CD14-positive monocyte (primary cell): ENCODE data around the gene TAS1R2. TPM values are rescaled to one million over a fixed set of nuclear protein-coding genes. Genes with fewer than 3 reads are reported as not detected.

Experiments used
- DNase-seq, 3 donors: peaks; one replicate each; pipeline ENCODE4 v3.0.0-alpha.2; 2011 to 2022
- H2AFZ ChIP-seq: 2 replicates; pipeline ENCODE4 v1.6.0; 2012; ENCODE audit warnings: mild to moderate bottlenecking, low read depth, low read length, inconsistent platforms; ENCODE audit not compliant: insufficient read depth, poor library complexity, severe bottlenecking
- H3K27ac ChIP-seq, 2 donors: 1 replicate in 1 of 2; 2 replicates in 1 of 2; pipeline ENCODE4 v1.5.1; 2012 to 2013; ENCODE audit warnings: low read length in 2 of 2, control low read depth in 1 of 2, inconsistent platforms in 1 of 2, low read depth in 1 of 2, mild to moderate bottlenecking in 1 of 2
- H3K27me3 ChIP-seq, 2 donors: one replicate each; pipeline versions ENCODE4 v1.6.0 to v1.6.1; 2011 to 2013; ENCODE audit warnings: low read length in 2 of 2; ENCODE audit not compliant: control insufficient read depth in 2 of 2, insufficient read depth in 2 of 2
- H3K36me3 ChIP-seq, 2 donors: replicated peaks in 1 of 2; 1 replicate in 1 of 2; 2 replicates in 1 of 2; pipeline versions ENCODE4 v1.5.1 to v1.6.1; 2012 to 2013; ENCODE audit warnings: low read length in 2 of 2, control low read depth in 1 of 2, inconsistent platforms in 1 of 2, mild to moderate bottlenecking in 1 of 2; ENCODE audit not compliant: insufficient read depth in 2 of 2, control insufficient read depth in 1 of 2
- H3K4me1 ChIP-seq, 2 donors: 1 replicate in 1 of 2; 2 replicates in 1 of 2; pipeline versions ENCODE4 v1.5.1 to v1.6.1; 2012 to 2013; ENCODE audit warnings: low read length in 2 of 2, control low read depth in 1 of 2, inconsistent platforms in 1 of 2, mild to moderate bottlenecking in 1 of 2, moderate library complexity in 1 of 2; ENCODE audit not compliant: insufficient read depth in 2 of 2, control insufficient read depth in 1 of 2
- H3K4me2 ChIP-seq: replicated peaks from 2 replicates; pipeline ENCODE3; 2012; ENCODE audit warnings: low read length, moderate library complexity, mild to moderate bottlenecking; ENCODE audit not compliant: poor library complexity, severe bottlenecking; ENCODE audit errors: extremely low read depth
- H3K4me3 ChIP-seq, 3 experiments: fragments of 200-600 bp in 1 of 3; sonication (generic) in 1 of 3; replicated peaks in 1 of 3; 1 replicate in 2 of 3; 2 replicates in 1 of 3; pipeline ENCODE4 v1.5.1; 2011 to 2013; ENCODE audit warnings: low read length in 3 of 3, mild to moderate bottlenecking in 3 of 3, control low read depth in 2 of 3, low read depth in 2 of 3, inconsistent platforms in 1 of 3, moderate library complexity in 1 of 3
- H3K79me2 ChIP-seq: 2 replicates; pipeline ENCODE4 v1.6.0; 2012; ENCODE audit warnings: mild to moderate bottlenecking, control low read depth, inconsistent platforms, low read length, moderate library complexity; ENCODE audit not compliant: insufficient read depth
- H3K9ac ChIP-seq: 2 replicates; pipeline ENCODE4 v1.6.0; 2017; ENCODE audit warnings: low read length, mild to moderate bottlenecking; ENCODE audit not compliant: insufficient read depth, poor library complexity, severe bottlenecking
- H3K9me3 ChIP-seq, 2 donors: replicated peaks in 1 of 2; 1 replicate in 1 of 2; 2 replicates in 1 of 2; pipeline versions ENCODE4 v1.5.1 to v1.6.1; 2012 to 2013; ENCODE audit warnings: low read length in 2 of 2, control low read depth in 1 of 2; ENCODE audit not compliant: control insufficient read depth in 1 of 2, insufficient read depth in 1 of 2
- H4K20me1 ChIP-seq: 2 replicates; pipeline ENCODE4 v1.6.0; 2012; ENCODE audit warnings: mild to moderate bottlenecking, low read length, control low read depth, moderate library complexity; ENCODE audit not compliant: insufficient read depth
- H3K27ac Mint-ChIP-seq, 7 donors: one replicate each; pipeline ENCODE4 v1.8.0; 2020; ENCODE audit warnings: mild to moderate bottlenecking in 7 of 7, mixed read lengths in 7 of 7, moderate library complexity in 6 of 7, inconsistent platforms in 2 of 7
- H3K27me3 Mint-ChIP-seq, 3 donors: one replicate each; pipeline ENCODE4 v1.8.0; 2021 to 2022; ENCODE audit warnings: low read depth in 3 of 3, mild to moderate bottlenecking in 3 of 3, mixed read lengths in 3 of 3, moderate library complexity in 3 of 3, inconsistent platforms in 1 of 3
- H3K36me3 Mint-ChIP-seq, 2 donors: one replicate each; pipeline ENCODE4 v1.8.0; 2020; ENCODE audit warnings: mixed read lengths in 2 of 2, inconsistent platforms in 1 of 2, mild to moderate bottlenecking in 1 of 2
- H3K4me1 Mint-ChIP-seq: one replicate; pipeline ENCODE4 v1.8.0; 2020; ENCODE audit warnings: mild to moderate bottlenecking, mixed read lengths
- H3K4me3 Mint-ChIP-seq, 2 donors: one replicate each; pipeline ENCODE4 v1.8.0; 2020; ENCODE audit warnings: mild to moderate bottlenecking in 2 of 2, mixed read lengths in 2 of 2, moderate library complexity in 1 of 2
- H3K9me3 Mint-ChIP-seq, 7 donors: one replicate each; pipeline ENCODE4 v1.8.0; 2020 to 2022; ENCODE audit warnings: mixed read lengths in 7 of 7, mild to moderate bottlenecking in 6 of 7, moderate library complexity in 6 of 7, inconsistent platforms in 2 of 7
- CTCF ChIP-seq: fragments of 200-600 bp; IDR thresholded peaks from one replicate; pipeline ENCODE4 v1.8.0; 2022; ENCODE audit warnings: antibody characterized with exemption, mild to moderate bottlenecking
- WGBS: methylation state at CpG from one replicate; pipeline ENCODE4 v1.1.5; 2013; ENCODE audit warnings: missing lambda C conversion rate; ENCODE audit not compliant: insufficient coverage; 5-methylcytosine and 5-hydroxymethylcytosine counted together
- intact Hi-C, 2 donors: fragments of 100-400 bp; cut with micrococcal nuclease; formaldehyde crosslinking; loops; one replicate each; pipeline versions ENCODE4 v1.15.0 to v1.15.1; 2023
- polyA plus RNA-seq, 3 donors: library from polyadenylated mRNA; depleted of rRNA in 1 of 3; unstranded in 2 of 3; stranded (reverse) in 1 of 3; fragments of 300-500 nt in 2 of 3; fragments of >200 nt in 1 of 3; fragmentation: Illumina TruSeq in 2 of 3; gene quantifications; 1 replicate in 2 of 3; 2 replicates in 1 of 3; pipeline ENCODE4 v1.2.3, GENCODE V29; 2012 to 2021

Gene TAS1R2
- polyA plus RNA-seq, 3 donors: not detected

GRCh38 chr1:18886003-18886335, 26.5 kb upstream of the TAS1R2 start:
- Histone ChIP-seq H3K4me2 (no peak overlapping the region), H3K79me2 (no peaks in the 10 kb centered on the region), H3K4me1 (no peaks in the 10 kb centered on the region), H3K27me3 (no peaks in the 10 kb centered on the region), H4K20me1 (no peaks in the 10 kb centered on the region), H3K27ac (no peak overlapping the region), H3K9me3 (no peaks in the 10 kb centered on the region), H3K4me3 (no peak overlapping the region), H3K9ac (no peak overlapping the region), H3K36me3 (peaks cover 41 to 60% of the 10 kb centered on the region in 2 donors), H2AFZ (no peak overlapping the region)
- no peaks in the 10 kb centered on the region for H3K27me3 Mint-ChIP-seq
- H3K27ac Mint-ChIP-seq: peak overlapping the region in 2 of 7 donors; percentile 70 to 84
- no peaks in the 10 kb centered on the region for H3K4me1 Mint-ChIP-seq
- H3K4me3 Mint-ChIP-seq: no peak overlapping the region
- 100% methylated on average over 1 of the region's 1 CpG for WGBS
- peaks cover 42 to 56% of the 10 kb centered on the region in 2 donors for H3K36me3 Mint-ChIP-seq
- TF ChIP-seq CTCF: no peak
- no peak for DNase-seq
- H3K9me3 Mint-ChIP-seq: peaks cover 0 to 4% (median 0%) of the 10 kb centered on the region in 7 donors
- intact Hi-C loops: no loop called here

- H3K36me3 ChIP-seq: peaks cover 41 to 63% of the 10 kb centered on the region in 2 donors
- H3K27ac ChIP-seq: no peak overlapping the region
- H4K20me1 ChIP-seq: no peaks in the 10 kb centered on the region
- Mint-ChIP-seq H3K4me1 (no peaks in the 10 kb centered on the region), H3K27ac (peak overlapping the region in 2 of 7 donors; percentile 53 to 70), H3K36me3 (peaks cover 46 to 61% of the 10 kb centered on the region in 2 donors), H3K27me3 (no peaks in the 10 kb centered on the region), H3K4me3 (no peak overlapping the region), H3K9me3 (peaks cover 0 to 4% (median 0%) of the 10 kb centered on the region in 7 donors)
- no peaks in the 10 kb centered on the region for H3K27me3 ChIP-seq
- no peak overlapping the region for H3K4me2 ChIP-seq
- H3K9me3 ChIP-seq: no peaks in the 10 kb centered on the region
- no peak overlapping the region for H2AFZ ChIP-seq
- no peak for TF ChIP-seq CTCF
- 95% methylated on average over 8 of the region's 17 CpGs for WGBS
- H3K79me2 ChIP-seq: no peaks in the 10 kb centered on the region
- H3K4me1 ChIP-seq: no peaks in the 10 kb centered on the region
- DNase-seq: no peak
- H3K9ac ChIP-seq: no peak overlapping the region
- H3K4me3 ChIP-seq: no peak overlapping the region
- intact Hi-C loops: no loop called here
Measured at GRCh38 chr1:18885311-18886002, 26.0 kb upstream of the TAS1R2 start.
